ENCODE data around the gene ACOT11. TPM values are rescaled to one million over a fixed set of nuclear protein-coding genes. Genes with fewer than 3 reads are reported as not detected.

Gene ACOT11
- total and polyA plus RNA-seq, 11 donors, result 33.2 to 69.3 (median 55.9) TPM

- ATAC-seq (no peak), DNase-seq (no peak)
- Histone ChIP-seq H3K36me3 (no peaks in the 10 kb centered on the region), H3K9me3 (peaks cover 0 to 22% (median 9%) of the 10 kb centered on the region in 12 donors), H3K27ac (no peak within 1 kb of the TSS), H3K4me1 (peaks cover 0 to 6% (median 0%) of the 10 kb centered on the region in 12 donors), H3K4me3 (no peak within 1 kb of the TSS), H3K27me3 (no peaks in the 10 kb centered on the region)
- TF ChIP-seq CTCF (IDR thresholded peaks at IDR 0.05) (no peak), POLR2A (IDR thresholded peaks at IDR 0.05) (no peak)
- WGBS, 4 donors, result 63 to 76% (median 67%) methylated on average over 8 of the region's 8 CpGs
- intact Hi-C loops (cut with DNase I), result no loop called here
These were observed 93.1 kb downstream of the ACOT11 start, which contains the start of gene MROH7 for GRCh38 chr1:54640863-54641836. TSS of gene MROH7 (plus strand) at chr1:54641786. CDS start at chr1:54652927, 11,141 bp downstream.

- intact Hi-C loops (cut with DNase I), result no loop called here
- ATAC-seq (no peak), DNase-seq (no peak)
- no peaks in the 10 kb centered on the region for H3K36me3 ChIP-seq
- H3K9me3 ChIP-seq, result peaks cover 0 to 22% (median 9%) of the 10 kb centered on the region in 12 donors
- TF ChIP-seq CTCF (IDR thresholded peaks at IDR 0.05), result no peak
- no peak for TF ChIP-seq POLR2A (IDR thresholded peaks at IDR 0.05)
- H3K27ac ChIP-seq, result no peak overlapping the region
- H3K27me3 ChIP-seq, result no peaks in the 10 kb centered on the region
- peaks cover 0 to 11% (median 3%) of the 10 kb centered on the region in 12 donors for H3K4me1 ChIP-seq
- no peak overlapping the region for H3K4me3 ChIP-seq
These were observed 95.7 kb downstream of the ACOT11 start for GRCh38 chr1:54643736-54644135.

GRCh38 chr1:54645806-54646676 is 98.0 kb downstream of the ACOT11 start:
- TF ChIP-seq CTCF (IDR thresholded peaks at IDR 0.05), result no peak
- WGBS, 4 donors, result 41 to 49% (median 45%) methylated on average over 7 of the region's 7 CpGs
- Histone ChIP-seq H3K27ac (peak overlapping the region; percentile 35 to 96 (median 76)), H3K4me3 (peak overlapping the region in 2 of 12 donors; percentile 6 to 15), H3K9me3 (peaks cover 0 to 22% (median 9%) of the 10 kb centered on the region in 12 donors), H3K36me3 (no peaks in the 10 kb centered on the region), H3K27me3 (no peaks in the 10 kb centered on the region), H3K4me1 (peaks cover 0 to 12% (median 3%) of the 10 kb centered on the region in 12 donors)
- intact Hi-C loops (cut with DNase I), result loop anchor here in 2 of 10 donors (5.0 kb wide), 1 partner anchor 99 kb away; the partner anchor contains the start of gene ACOT11 (in 2 of the 2)
- DNase-seq, result peak in 4 of 5 donors; percentile 62 to 74 (median 65)
- ATAC-seq, result peak; percentile 80 to 92 (median 87)
